Smooth muscle cell (in vitro differentiated cells): ENCODE measurements around the gene UPF1. TPM values are rescaled to one million over a fixed set of nuclear protein-coding genes. Genes with fewer than 3 reads are reported as not detected.

Experiments used
- DNase-seq: peaks from one replicate; lab custom pipeline; 2025; ENCODE audit not compliant: unreplicated experiment; lab: John Stamatoyannopoulos, UW
- H2AFZ ChIP-seq: fragments of 200-600 bp; sonication (generic); 2 replicates; pipeline ENCODE4 v1.6.0; 2016; ENCODE audit warnings: antibody characterized with exemption, low read depth, mild to moderate bottlenecking
- H3F3A ChIP-seq: fragments of 200-600 bp; sonication (generic); 2 replicates; pipeline ENCODE4 v1.6.0; 2017; ENCODE audit warnings: antibody characterized with exemption, low read depth
- H3K27ac ChIP-seq: fragments of 200-600 bp; sonication (generic); 2 replicates; pipeline ENCODE4 v1.5.1; 2016; ENCODE audit warnings: low read depth, mild to moderate bottlenecking
- H3K27me3 ChIP-seq: fragments of 200-600 bp; sonication (generic); 2 replicates; pipeline ENCODE4 v1.6.1; 2016; ENCODE audit warnings: low read depth, mild to moderate bottlenecking
- H3K36me3 ChIP-seq: fragments of 200-600 bp; sonication (generic); 2 replicates; pipeline ENCODE4 v1.5.1; 2016; ENCODE audit warnings: low read depth
- H3K4me1 ChIP-seq: fragments of 200-600 bp; sonication (generic); 2 replicates; pipeline ENCODE4 v1.5.1; 2016; ENCODE audit warnings: low read depth
- H3K4me2 ChIP-seq: fragments of 200-600 bp; sonication (generic); 2 replicates; pipeline ENCODE4 v1.6.0; 2016; ENCODE audit warnings: mild to moderate bottlenecking
- H3K4me3 ChIP-seq: fragments of 200-600 bp; sonication (generic); 2 replicates; pipeline ENCODE4 v1.5.1; 2016; ENCODE audit warnings: mild to moderate bottlenecking
- H3K79me2 ChIP-seq: fragments of 200-600 bp; sonication (generic); 2 replicates; pipeline ENCODE4 v1.6.0; 2016; ENCODE audit warnings: low read depth, mild to moderate bottlenecking
- H3K9ac ChIP-seq: fragments of 200-600 bp; sonication (generic); 2 replicates; pipeline ENCODE4 v1.6.0; 2016; ENCODE audit warnings: low read depth
- H3K9me3 ChIP-seq: fragments of 200-600 bp; sonication (generic); replicated peaks from 2 replicates; pipeline ENCODE4 v1.5.1; 2016; ENCODE audit warnings: low read depth
- H4K20me1 ChIP-seq: fragments of 200-600 bp; sonication (generic); 2 replicates; pipeline ENCODE4 v1.6.0; 2016; ENCODE audit warnings: low read depth
- CTCF ChIP-seq: fragments of 200-600 bp; sonication (generic); IDR thresholded peaks from 2 replicates; pipeline ENCODE4 v1.5.1; 2017; ENCODE audit warnings: borderline replicate concordance, mild to moderate bottlenecking, antibody characterized with exemption; ENCODE audit not compliant: insufficient read depth, poor library complexity, severe bottlenecking
- WGBS: methylation state at CpG from one replicate; pipeline ENCODE4 v1.1.7; 2016; ENCODE audit warnings: low lambda C conversion rate; 5-methylcytosine and 5-hydroxymethylcytosine counted together
- polyA plus RNA-seq: library from polyadenylated mRNA; unstranded; fragments of >200 nt; fragmentation: Nextera tagmentation; extraction: Ambion mirVana; gene quantifications from 2 replicates; pipeline ENCODE4 v1.2.1, GENCODE V29; 2016
- total RNA-seq: library from RNA; depleted of rRNA; stranded (reverse); fragments of >200 nt; gene quantifications from 2 replicates; pipeline ENCODE4 v1.2.3, GENCODE V29; 2014

Gene UPF1
- total and polyA plus RNA-seq, 2 experiments from 2014 or later: 30.3 to 37.8 TPM

DNA sequence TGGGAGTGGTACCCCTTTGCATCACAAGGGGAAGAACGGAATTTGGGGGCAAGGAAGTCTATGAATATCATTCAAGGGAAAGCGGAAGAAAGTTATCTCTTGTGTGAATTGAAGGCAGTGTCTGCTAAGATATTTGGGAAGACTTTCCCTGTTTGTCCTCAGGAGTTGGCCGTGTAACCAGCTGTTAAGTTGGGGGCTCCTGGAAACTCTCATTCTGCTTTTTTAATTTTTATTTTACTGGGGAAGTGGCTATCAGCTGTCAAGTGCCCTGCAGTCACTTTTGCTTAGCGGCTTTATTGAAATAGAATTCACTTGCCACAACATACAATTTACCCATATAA is 2.9 kb downstream of the UPF1 start:
- Histone ChIP-seq H4K20me1 (peaks cover 73% of the 10 kb centered on the region), H3K4me3 (peak overlapping the region; percentile 85), H3K36me3 (no peaks in the 10 kb centered on the region), H3K9ac (no peak overlapping the region), H3K4me2 (peak overlapping the region; percentile 92), H3F3A (peaks cover 7% of the 10 kb centered on the region), H3K27ac (no peak overlapping the region), H3K9me3 (no peaks in the 10 kb centered on the region), H2AFZ (no peak overlapping the region), H3K4me1 (peaks cover 20% of the 10 kb centered on the region), H3K27me3 (no peaks in the 10 kb centered on the region), H3K79me2 (peaks cover 77% of the 10 kb centered on the region)
- no peak for DNase-seq
- 87% methylated on average over 4 of the region's 4 CpGs for WGBS
- TF ChIP-seq CTCF: no peak

DNA sequence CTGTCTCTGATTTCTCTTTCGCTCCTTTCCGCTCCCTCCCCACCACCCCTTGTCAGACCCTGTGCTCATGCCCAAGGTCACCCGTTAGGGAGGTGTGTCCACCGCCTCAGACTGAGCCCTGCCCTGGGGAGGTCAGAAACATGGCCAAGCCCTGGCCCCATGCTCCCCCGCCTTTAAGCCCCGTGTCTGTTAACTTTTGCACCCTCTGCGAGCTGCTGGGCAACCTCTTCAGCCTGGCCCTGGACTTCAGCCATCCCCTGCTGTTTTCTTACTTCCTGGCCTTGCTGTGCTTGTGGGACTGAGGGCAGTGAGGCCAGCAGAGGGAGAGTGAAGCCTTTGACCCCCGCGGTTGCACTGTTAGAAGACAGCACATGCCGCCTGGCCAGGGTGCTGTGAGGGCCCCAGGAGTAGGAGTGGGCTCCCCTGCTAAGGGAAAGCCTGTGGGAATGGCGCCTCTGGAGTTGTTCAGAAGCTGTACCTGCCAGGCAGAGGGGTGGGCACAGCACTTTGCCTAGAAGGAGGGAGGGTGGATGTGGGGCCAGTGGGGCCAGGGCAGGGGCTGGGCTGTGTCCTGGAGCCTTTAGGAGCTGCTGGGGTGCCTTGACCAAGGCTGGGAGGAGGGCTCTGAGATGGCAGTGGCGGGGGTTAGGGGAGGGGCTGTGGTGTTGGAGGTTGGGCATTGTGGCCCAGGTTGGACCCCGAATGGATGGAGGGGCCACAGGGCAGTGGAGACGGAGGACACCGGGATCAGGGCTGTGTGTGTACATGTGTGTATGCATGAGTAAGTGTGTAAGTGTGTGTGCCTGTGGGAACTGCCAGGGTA is 7.9 kb downstream of the UPF1 start:
- Histone ChIP-seq H2AFZ (no peak overlapping the region), H3K9me3 (no peaks in the 10 kb centered on the region), H3K4me1 (peaks cover 3% of the 10 kb centered on the region), H3K79me2 (peaks cover 99% of the 10 kb centered on the region), H3K27ac (no peak overlapping the region), H3F3A (no peaks in the 10 kb centered on the region), H3K4me2 (no peak overlapping the region), H3K4me3 (no peak overlapping the region), H4K20me1 (peaks cover 100% of the 10 kb centered on the region), H3K27me3 (no peaks in the 10 kb centered on the region), H3K36me3 (no peaks in the 10 kb centered on the region), H3K9ac (no peak overlapping the region)
- no peak for TF ChIP-seq CTCF
- WGBS: 91% methylated on average over 14 of the region's 15 CpGs
- DNase-seq: no peak

GRCh38 chr19:18840288-18841267 is 8.8 kb downstream of the UPF1 start:
- no peak for DNase-seq
- WGBS: 92% methylated on average over 26 of the region's 26 CpGs
- Histone ChIP-seq H3K9ac (no peak overlapping the region), H3K9me3 (no peaks in the 10 kb centered on the region), H3K4me1 (no peaks in the 10 kb centered on the region), H3K4me3 (no peak overlapping the region), H3K36me3 (no peaks in the 10 kb centered on the region), H2AFZ (no peak overlapping the region), H3F3A (no peaks in the 10 kb centered on the region), H3K79me2 (peaks cover 99% of the 10 kb centered on the region), H3K27ac (no peak overlapping the region), H3K27me3 (no peaks in the 10 kb centered on the region), H4K20me1 (peaks cover 100% of the 10 kb centered on the region), H3K4me2 (no peak overlapping the region)
- TF ChIP-seq CTCF: no peak
